NB4 (cell line): ENCODE measurements around the gene HES1.
A peak's percentile ranks its signal among the peaks of the same experiment; 100 is the strongest.

Experiments
- DNase-seq: peaks from one replicate; pipeline ENCODE4 v3.0.0; 2010; ENCODE audit warnings: low read depth
- H3K4me3 ChIP-seq: one replicate; pipeline ENCODE4 v1.5.1; 2011; ENCODE audit warnings: mild to moderate bottlenecking, low read depth, low read length, moderate library complexity
- CTCF ChIP-seq: IDR thresholded peaks from one replicate; pipeline ENCODE4 v1.5.1; 2012; ENCODE audit warnings: low read depth, low read length
- MAX ChIP-seq: IDR thresholded peaks from 2 replicates; pipeline ENCODE4 v1.6.1; 2011; ENCODE audit warnings: low read depth, low read length
- MYC ChIP-seq: IDR thresholded peaks from 2 replicates; pipeline ENCODE4 v1.6.1; 2011; ENCODE audit warnings: low read depth, low read length
- POLR2A ChIP-seq: IDR thresholded peaks from 2 replicates; pipeline ENCODE4 v1.6.1; 2011; ENCODE audit warnings: mild to moderate bottlenecking; ENCODE audit not compliant: insufficient read length; ENCODE audit errors: extremely low read depth

HES1 gene

DNA sequence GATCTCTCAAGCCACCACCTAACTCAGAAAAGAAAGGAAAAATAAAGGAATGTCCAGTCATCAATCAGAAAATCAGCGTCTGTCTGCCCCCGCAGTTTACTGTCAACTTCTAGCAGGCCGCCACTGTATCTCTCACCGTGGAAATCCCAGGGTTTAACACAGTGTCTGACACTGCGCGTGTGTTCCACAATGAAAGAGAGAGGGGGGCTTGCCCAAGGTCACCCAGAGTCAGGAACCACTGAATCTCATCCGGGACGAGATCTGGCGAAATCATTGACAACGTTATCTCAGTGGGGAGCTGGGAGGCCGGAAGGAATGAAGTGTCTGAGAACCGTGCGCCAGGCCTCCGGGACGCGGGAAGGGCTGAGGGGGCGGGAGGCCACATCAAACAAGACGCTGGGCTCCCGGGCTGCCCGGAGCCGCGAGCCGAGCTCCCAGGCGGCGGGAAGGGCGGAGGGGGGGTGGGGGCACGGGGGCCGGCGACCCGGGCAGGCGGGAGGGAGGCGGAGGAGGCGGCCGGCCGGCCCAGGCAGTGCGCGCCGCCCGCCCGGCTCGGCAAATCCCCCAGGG lies 2.2 kb upstream of the HES1 start:
- peak overlapping the region; percentile 58 for H3K4me3 ChIP-seq
- TF ChIP-seq CTCF (no peak), MYC (no peak), MAX (peak; percentile 16; the same call in 1 of the 2 replicates), POLR2A (no peak)
- peak; percentile 79 for DNase-seq

DNA sequence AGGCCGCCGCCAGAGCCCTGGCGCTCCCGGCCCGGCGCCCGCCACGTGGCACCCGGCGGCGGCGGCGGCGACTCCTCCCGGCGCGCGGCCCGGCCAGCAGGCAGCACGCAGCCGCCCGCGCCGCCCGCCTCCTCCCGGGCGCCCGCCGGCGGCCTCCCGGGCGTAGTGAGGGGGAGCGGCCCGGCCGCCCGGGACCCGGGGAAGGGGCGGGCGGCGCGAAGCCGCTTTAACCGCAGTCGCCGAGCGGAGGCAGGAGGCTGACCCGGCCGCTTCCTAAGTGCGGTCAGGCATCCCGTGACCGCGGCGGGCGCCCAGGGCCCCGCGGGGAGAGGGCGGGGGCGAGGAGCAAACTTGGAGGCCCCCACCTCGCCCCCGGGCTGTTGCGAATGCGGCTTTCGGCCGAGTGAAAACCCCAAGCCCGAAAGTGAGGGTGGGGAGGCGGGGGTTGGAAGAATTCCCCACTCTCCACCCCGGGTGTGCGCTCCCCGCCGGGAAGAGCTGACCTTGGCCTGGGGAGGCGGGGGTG lies 1.7 kb upstream of the HES1 start:
- peak overlapping the region; percentile 4 for H3K4me3 ChIP-seq
- no peak for TF ChIP-seq CTCF
- TF ChIP-seq POLR2A: no peak
- TF ChIP-seq MYC: 0 out of 2 replicates have a peak, but pooled peaks have one; percentile 23
- DNase-seq: peak; percentile 93

GRCh38 chr3:194134757-194135515 lies 1.0 kb upstream of the HES1 start:
- DNase-seq: peak; percentile 97
- TF ChIP-seq CTCF (no peak), MAX (peak; percentile 98), MYC (peak; percentile 96)
- peak overlapping the region; percentile 72 for H3K4me3 ChIP-seq

DNA sequence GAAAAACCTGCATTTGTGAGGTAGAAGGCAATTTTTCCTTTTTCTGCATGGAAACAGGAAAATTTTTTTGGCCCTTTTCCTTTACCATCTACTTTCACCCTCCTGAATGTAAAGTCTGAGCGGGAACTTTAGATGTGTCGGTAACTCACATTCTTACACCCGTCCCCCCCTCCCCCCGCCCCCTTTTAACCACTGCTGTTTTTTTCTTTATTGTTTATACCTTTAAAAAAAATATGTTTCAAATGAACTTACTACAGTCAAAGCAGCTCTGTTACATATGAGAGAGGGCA lies 487 bp upstream of the HES1 start:
- no peak for DNase-seq
- no peak for TF ChIP-seq POLR2A
- TF ChIP-seq MAX: no peak
- no peak for TF ChIP-seq MYC
- TF ChIP-seq CTCF: no peak
- peak overlapping the region; percentile 72 for H3K4me3 ChIP-seq

GRCh38 chr3:194136519-194137007 lies 615 bp downstream of the HES1 start:
- TF ChIP-seq MAX (no peak), MYC (no peak), CTCF (no peak), POLR2A (no peak)
- no peak for DNase-seq
- H3K4me3 ChIP-seq: peak overlapping the region; percentile 72
